Middle frontal gyrus (tissue), 1 donor: Measurements from ENCODE around the gene RAX2.

ENCODE experiments used
- DNase-seq: peaks from one replicate; pipeline ENCODE4 v3.0.0-alpha.2; 2015; ENCODE audit warnings: low spot score; ENCODE audit errors: extremely low spot score

The RAX2 gene

GRCh38 chr19:3801412-3802096 lies 29.5 kb upstream of the RAX2 start:
- peak; percentile 20 for DNase-seq

- no peak for DNase-seq
Measured at GRCh38 chr19:3800996-3801395, 29.0 kb upstream of the RAX2 start.

GRCh38 chr19:3798137-3798536 lies 26.1 kb upstream of the RAX2 start:
- DNase-seq, result no peak

- DNase-seq, result no peak
Measured at GRCh38 chr19:3796358-3796757, 24.3 kb upstream of the RAX2 start.

GRCh38 chr19:3793799-3794198 lies 21.8 kb upstream of the RAX2 start:
- no peak for DNase-seq

- DNase-seq, result no peak
Measured at GRCh38 chr19:3792114-3792513, 20.1 kb upstream of the RAX2 start.

- no peak for DNase-seq
Measured at GRCh38 chr19:3790941-3791340, 18.9 kb upstream of the RAX2 start.

- DNase-seq, result no peak
Measured at GRCh38 chr19:3790209-3790734, 18.2 kb upstream of the RAX2 start.

- DNase-seq, result no peak
Measured at GRCh38 chr19:3788996-3789778, 17.2 kb upstream of the RAX2 start.

GRCh38 chr19:3785938-3786824 lies 14.2 kb upstream of the RAX2 start, which contains the start of gene MATK:
MATK (minus strand) TSS chr19:3786381; CDS start chr19:3785135, 1,246 bp downstream.
- no peak for DNase-seq

- DNase-seq, result no peak
Measured at GRCh38 chr19:3785451-3785937, 13.5 kb upstream of the RAX2 start.

- DNase-seq, result no peak
Measured at GRCh38 chr19:3784607-3785450, 12.8 kb upstream of the RAX2 start.

GRCh38 chr19:3783660-3784584 lies 11.9 kb upstream of the RAX2 start:
- DNase-seq, result no peak

- no peak for DNase-seq
Measured at GRCh38 chr19:3782903-3783302, 10.9 kb upstream of the RAX2 start.

- DNase-seq, result no peak
Measured at GRCh38 chr19:3782330-3782729, 10.3 kb upstream of the RAX2 start.

- DNase-seq, result no peak
Measured at GRCh38 chr19:3781603-3782002, 9.6 kb upstream of the RAX2 start.

- DNase-seq, result no peak
Measured at GRCh38 chr19:3780786-3781304, 8.8 kb upstream of the RAX2 start.

- DNase-seq, result no peak
Measured at GRCh38 chr19:3778899-3779723, 7.1 kb upstream of the RAX2 start.
